DOHH2 (cell line): ENCODE results near the gene RFLNA.

Experiments
- CTCF ChIP-seq: fragments of 200-600 bp; sonication (generic); IDR thresholded peaks from one replicate; pipeline ENCODE4 v1.5.1; 2014; ENCODE audit warnings: antibody characterized with exemption, mild to moderate bottlenecking, low read depth, low read length; ENCODE audit not compliant: poor library complexity, severe bottlenecking
- EZH2phosphoT487 ChIP-seq: fragments of 200-600 bp; sonication (generic); IDR thresholded peaks from 2 replicates; pipeline ENCODE4 v1.6.1; 2017; ENCODE audit warnings: borderline replicate concordance, mild to moderate bottlenecking, antibody characterized with exemption, low read length, moderate library complexity, mixed read lengths

GRCh38 chr12:124352257-124352656 lies 57.4 kb downstream of the RFLNA start:
- TF ChIP-seq CTCF (no peak), EZH2phosphoT487 (no peak)
